Measurements from ENCODE around the gene WDR54. TPM values are rescaled to one million over a fixed set of nuclear protein-coding genes. Genes with fewer than 3 reads are reported as not detected.

WDR54 gene
- total and polyA plus RNA-seq, 4 donors: 1.7 to 4.2 (median 3.1) TPM

GRCh38 chr2:74391580-74392448 is 29.7 kb upstream of the WDR54 start:
- 1% methylated on average over 62 of the region's 62 CpGs for WGBS
- TF ChIP-seq MAX (IDR thresholded peaks at IDR 0.05): peak; percentile 40
- TF ChIP-seq SP1 (IDR thresholded peaks at IDR 0.05): peak; percentile 28
- TF ChIP-seq REST (IDR thresholded peaks at IDR 0.05): peak; percentile 36
- TF ChIP-seq ZBTB33 (IDR thresholded peaks at IDR 0.05): no peak
- no peak for TF ChIP-seq HNF4G (IDR thresholded peaks at IDR 0.05)
- no peak for TF ChIP-seq FOXA2 (IDR thresholded peaks at IDR 0.05)
- TF ChIP-seq HNF4A (conservative IDR thresholded peaks at IDR 0.05): no peak
- no peak for TF ChIP-seq NR2F2 (IDR thresholded peaks at IDR 0.05)
- peak; percentile 53 for TF ChIP-seq TAF1 (conservative IDR thresholded peaks at IDR 0.05)
- TF ChIP-seq ATF3 (IDR thresholded peaks at IDR 0.05): no peak
- no peak for TF ChIP-seq FOXA1 (IDR thresholded peaks at IDR 0.05)
- no peak for TF ChIP-seq JUND (IDR thresholded peaks at IDR 0.05)
- TF ChIP-seq RAD21 (IDR thresholded peaks at IDR 0.05): peak; percentile 82 to 84
- peak in 1 of 2 donors; percentile 54 for TF ChIP-seq GABPA (IDR thresholded peaks at IDR 0.05 in 1 of 2, conservative IDR thresholded peaks at IDR 0.05 in 1 of 2)
- peak; percentile 65 for TF ChIP-seq YY1 (IDR thresholded peaks at IDR 0.05)
- TF ChIP-seq RXRA (IDR thresholded peaks at IDR 0.05): peak in 1 of 2 donors; percentile 11
- TF ChIP-seq EGR1 (IDR thresholded peaks at IDR 0.05; ENCODE audit: low read depth in 2 of 2): no peak
- peak; percentile 99 for TF ChIP-seq CTCF (IDR thresholded peaks at IDR 0.05; ENCODE audit: low read depth, low read length, missing input control)
- Histone ChIP-seq H3K9ac (ENCODE audit: low read depth in 1 of 2, low read length in 2 of 2) (peak overlapping the region; percentile 81 to 89), H3K4me1 (ENCODE audit: control insufficient read depth in 4 of 4, insufficient read depth in 4 of 4, low read length in 3 of 4) (peaks cover 4 to 21% (median 15%) of the 10 kb centered on the region in 4 donors), H3K4me3 (ENCODE audit: low read depth in 1 of 3, low read length in 3 of 3) (peak overlapping the region; percentile 81 to 97 (median 81)), H3K36me3 (ENCODE audit: control insufficient read depth in 4 of 4, insufficient read depth in 3 of 4, low read depth in 1 of 4, low read length in 3 of 4) (no peaks in the 10 kb centered on the region), H3K27ac (ENCODE audit: low read depth in 1 of 2, low read length in 2 of 2) (peak overlapping the region; percentile 79 to 94), H3K9me3 (ENCODE audit: control insufficient read depth in 4 of 4, low read length in 3 of 4) (no peaks in the 10 kb centered on the region), H3K27me3 (ENCODE audit: control insufficient read depth in 4 of 4, insufficient read depth in 4 of 4, low read length in 3 of 4) (no peaks in the 10 kb centered on the region)
- DNase-seq (ENCODE audit: low spot score): peak; percentile 93

Data from liver (tissue), 9 donors.